GM18907 (cell line): ENCODE measurements around the gene ATG12.
"Not testable (repeated sequence)": the region's sequence is repeated elsewhere in the genome, so short reads cannot be mapped to it uniquely, and the experiment has no call there.

Source experiments
- ATAC-seq: cut with Tn5 transposase; IDR thresholded peaks from one replicate; pipeline ENCODE4 v1.9.1; 2021; ENCODE audit warnings: mild to moderate bottlenecking, moderate library complexity; ENCODE audit not compliant: unreplicated experiment

The ATG12 gene

DNA sequence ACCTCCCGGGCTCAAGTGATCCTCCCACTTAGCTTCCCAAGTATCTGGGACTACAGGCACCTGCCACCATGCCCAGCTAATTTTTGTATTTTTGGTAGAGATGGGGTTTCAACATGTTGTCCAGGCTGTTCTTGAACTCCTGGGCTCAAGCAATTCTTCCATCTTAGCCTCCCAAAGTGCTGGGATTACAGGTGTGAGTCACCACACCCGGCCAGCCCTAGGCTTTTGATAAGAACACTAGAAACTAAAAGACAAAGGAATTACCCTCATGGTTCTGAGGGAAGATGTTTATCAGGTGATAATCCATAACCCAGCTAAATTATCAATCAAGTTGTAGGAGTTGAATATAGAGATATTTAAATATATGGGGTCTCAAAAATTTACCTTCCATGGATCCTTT, 33.3 kb downstream of the ATG12 start:
- ATAC-seq: not testable (repeated sequence)

GRCh38 chr5:115807654-115808052, 33.7 kb downstream of the ATG12 start:
- ATAC-seq: no peak

DNA sequence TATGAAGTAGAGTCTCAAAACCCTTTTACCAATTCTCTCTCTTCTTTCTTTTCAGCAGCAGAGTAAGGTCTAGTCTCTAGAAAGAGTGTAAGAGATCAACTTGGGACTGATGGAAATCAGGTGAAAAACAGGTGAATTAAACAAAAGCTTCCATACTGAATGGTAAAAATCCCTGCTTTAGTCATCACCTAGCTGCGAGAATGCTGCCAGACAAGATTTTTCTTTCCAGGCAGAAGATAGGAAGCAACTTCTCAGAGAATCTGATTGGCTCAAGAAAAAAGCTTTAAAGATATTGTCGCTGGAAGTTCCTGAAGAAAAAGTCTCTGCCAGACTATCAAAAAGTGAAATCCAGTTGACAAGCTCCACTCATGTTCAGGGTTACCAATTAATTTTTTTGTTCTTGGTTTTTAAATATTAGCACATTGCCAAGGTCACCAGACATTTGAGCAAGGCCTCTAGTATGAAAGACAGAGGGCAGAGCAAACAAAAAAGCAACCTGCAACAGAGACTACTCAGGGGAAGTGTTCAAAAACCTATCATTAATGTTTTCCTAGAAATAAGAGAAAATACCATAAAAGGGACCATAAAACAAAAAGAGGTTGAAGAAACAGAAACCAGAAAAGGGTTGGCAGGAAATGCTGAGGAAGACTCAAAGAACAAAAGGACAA, 34.2 kb downstream of the ATG12 start:
- no peak for ATAC-seq

DNA sequence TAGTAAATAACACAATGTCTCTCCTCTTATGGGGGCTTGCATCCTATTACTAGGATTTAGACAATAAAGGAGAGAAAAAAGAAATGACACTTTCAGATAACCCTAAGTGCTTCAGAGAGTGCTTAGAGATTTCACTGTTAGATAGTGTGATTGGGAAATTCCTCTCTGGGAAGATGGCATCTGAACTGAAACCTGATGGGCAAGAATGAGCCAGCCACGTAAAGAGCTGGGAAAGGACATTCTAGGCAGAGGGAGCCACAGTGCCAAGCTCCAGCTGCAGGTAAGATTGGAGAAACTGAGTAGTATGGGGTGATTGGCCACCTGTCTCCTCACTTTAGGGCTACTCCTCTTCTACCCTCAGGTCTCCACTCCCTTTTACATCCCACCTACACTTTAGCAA, 39.4 kb downstream of the ATG12 start:
- ATAC-seq: no peak

- no peak for ATAC-seq
Measured at GRCh38 chr5:115801152-115801551, 40.2 kb downstream of the ATG12 start.

DNA sequence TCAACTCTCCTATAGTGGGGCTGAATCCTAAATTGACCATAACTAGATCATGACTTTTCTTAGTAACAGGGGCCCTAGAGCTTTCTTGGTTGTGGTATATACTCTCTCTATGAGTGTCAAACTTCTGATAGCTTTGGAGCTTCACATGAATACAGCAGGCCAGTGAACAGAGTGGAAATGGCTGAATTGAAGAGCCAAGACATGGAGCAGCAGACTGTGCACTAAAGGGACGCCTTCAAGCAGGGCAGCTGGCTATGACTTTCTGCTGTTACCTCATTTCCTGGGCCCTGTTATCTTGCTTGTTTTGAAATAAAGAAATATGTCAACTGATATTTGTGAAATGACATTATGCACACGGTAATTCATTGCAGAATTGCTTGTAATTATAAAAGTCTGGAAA, 41.3 kb downstream of the ATG12 start:
- ATAC-seq: no peak

GRCh38 chr5:115798252-115798651, 43.1 kb downstream of the ATG12 start:
- ATAC-seq: no peak

DNA sequence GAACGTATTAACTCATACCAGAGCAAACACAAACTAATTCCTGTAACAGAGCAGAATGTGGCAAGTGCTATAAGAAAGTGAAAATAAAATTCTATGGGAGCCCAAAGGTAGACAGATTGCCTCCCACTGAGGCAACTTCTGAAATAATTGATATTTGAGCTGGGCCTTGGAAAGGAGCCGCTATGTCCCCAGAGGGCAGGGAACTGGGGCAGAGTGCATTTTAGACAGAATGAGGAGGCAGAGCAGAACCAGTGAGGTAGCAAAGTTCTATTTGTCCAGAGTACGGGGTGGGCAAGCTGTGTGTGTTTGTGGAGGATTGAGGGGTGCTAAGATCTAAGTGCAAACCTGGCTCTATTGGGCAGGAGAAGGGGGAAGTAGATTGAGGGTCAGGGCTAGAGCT, 44.7 kb downstream of the ATG12 start:
- no peak for ATAC-seq

- ATAC-seq: no peak
Measured at GRCh38 chr5:115795700-115796099, 45.7 kb downstream of the ATG12 start.

DNA sequence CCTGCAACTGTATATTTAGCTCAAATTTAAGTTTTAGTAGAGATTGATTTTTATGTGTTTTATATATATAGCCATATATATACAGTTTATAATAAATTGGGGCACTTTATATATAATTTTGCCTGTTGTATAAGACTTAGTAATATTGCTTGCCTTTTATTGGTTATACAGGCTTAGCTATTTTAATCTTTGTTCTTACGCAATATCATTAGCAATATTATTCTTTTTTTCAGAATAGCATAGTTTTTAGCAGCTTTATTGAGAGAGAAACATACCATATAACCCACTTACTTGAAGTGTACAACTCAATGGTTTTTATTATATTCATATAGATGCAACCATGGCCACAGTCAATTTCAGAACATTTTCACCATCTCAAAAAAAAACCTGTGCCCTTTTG, 52.9 kb downstream of the ATG12 start:
- no peak for ATAC-seq

- ATAC-seq: no peak
Measured at GRCh38 chr5:115787426-115787825, 53.9 kb downstream of the ATG12 start.

DNA sequence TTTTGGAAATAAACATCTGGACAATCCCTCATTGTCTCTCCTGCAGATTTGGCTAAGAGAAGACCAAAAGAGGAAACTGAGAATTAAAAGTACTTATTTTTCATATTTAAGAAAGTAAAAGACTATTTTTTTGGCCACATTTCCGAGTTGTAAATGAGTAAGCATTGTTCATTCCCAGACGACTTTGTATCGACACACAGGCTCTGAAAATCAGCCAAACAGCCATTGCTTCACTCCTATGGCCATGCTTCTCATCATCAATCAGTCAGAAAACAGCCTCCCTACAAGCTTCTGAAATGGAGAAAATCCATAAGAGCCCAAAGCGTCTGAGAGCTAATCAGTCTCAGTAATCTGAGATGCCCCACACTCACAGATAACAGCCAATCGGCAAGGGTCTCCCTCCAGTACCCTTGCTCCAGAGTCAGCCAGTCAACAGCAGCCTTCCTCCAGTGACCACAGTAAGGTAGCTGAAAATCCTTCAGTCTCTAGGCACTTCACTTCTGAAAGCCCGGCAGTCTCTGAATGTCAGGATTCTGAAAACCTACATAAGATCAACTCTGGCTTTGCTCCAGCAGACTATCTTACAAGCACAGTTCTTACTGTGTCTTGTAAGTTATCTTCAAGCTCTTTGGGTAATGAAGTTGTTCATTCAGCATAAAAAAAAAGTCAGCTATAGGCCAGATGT, 55.8 kb downstream of the ATG12 start:
- no peak for ATAC-seq

- ATAC-seq: no peak
Measured at GRCh38 chr5:115778417-115778816, 62.9 kb downstream of the ATG12 start.
